Stimulated activated CD8-positive, alpha-beta memory T cell treated with anti-CD3 and anti-CD28 coated beads, Interleukin-15, amount 100 ng/mL, for 4 hours (primary cell): ENCODE measurements around the gene HMCN1.

Experiments used
- DNase-seq, 2 donors: peaks; one replicate each; pipeline ENCODE4 v3.0.0-alpha.2; 2020; ENCODE audit warnings: low read depth in 2 of 2

The HMCN1 gene

DNA sequence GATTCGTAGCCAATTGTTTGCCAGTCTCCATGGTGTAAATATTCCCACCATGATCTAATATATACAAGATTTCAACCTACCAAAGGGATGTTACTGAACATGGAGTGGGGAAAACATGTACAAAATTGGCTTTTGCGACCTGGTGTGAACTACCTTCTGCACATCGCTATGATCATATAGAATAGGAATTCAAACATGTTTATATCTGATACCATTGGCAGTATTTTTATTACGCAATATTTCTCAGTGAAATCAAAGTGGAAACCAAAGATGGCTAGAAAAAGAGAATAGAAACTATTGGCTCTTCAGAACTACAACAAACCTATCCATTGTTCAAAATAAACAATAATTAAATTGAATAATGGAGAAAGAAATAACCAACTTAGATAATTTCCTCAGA is 355.7 kb downstream of the HMCN1 start:
- no peak for DNase-seq

DNA sequence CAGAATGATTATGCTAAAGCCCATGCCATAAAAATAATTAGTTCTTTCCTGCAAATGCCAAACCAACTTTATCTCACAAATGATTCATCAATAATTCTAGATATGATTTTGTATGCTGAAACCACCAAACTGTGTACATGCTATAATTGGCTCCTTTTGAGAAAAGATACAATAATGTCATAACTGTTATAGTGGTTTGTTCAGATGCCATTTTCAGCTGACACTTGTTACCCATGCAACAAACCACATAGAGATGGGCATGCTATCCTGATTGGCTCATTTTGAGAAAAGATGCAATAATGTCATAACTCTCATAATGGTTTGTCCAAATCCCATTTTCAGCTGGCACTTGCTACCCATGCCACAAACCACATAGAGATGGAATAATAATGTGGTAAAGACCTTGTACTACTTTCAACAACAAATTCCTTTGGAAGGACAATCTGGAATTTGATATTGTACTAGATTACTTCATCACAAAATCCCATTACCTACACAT is 357.1 kb downstream of the HMCN1 start:
- DNase-seq = no peak

DNA sequence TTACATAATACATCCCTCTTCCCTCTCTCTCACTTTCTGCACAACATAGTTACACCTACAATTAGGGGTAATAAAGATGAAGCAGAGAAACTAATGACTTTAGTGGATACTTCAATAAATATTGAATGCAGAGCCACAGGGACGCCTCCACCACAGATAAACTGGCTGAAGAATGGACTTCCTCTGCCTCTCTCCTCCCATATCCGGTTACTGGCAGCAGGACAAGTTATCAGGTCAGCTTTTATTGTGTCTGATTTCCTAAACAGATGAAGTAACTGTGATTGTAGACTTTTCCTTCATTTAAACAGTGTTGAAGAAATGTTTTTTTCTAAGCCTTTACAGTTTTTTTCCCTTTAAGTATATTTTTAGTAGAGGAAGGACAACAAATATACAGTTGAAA is 359.2 kb downstream of the HMCN1 start:
- DNase-seq = no peak

DNA sequence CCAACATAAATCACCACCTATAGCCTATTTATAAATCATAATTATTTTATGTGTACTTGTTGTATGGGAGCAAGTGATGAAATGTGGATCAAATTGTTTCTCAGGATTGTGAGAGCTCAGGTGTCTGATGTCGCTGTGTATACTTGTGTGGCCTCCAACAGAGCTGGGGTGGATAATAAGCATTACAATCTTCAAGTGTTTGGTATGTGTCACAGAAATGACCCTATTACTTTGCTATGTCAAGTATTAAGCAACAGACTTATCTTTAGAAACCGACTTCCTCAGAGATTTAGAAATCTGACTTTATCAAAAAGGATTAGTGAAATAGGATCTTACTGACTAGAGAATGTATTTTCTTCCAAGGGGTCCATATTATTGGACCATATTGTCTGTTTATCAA is 360.0 kb downstream of the HMCN1 start:
- no peak for DNase-seq

DNA sequence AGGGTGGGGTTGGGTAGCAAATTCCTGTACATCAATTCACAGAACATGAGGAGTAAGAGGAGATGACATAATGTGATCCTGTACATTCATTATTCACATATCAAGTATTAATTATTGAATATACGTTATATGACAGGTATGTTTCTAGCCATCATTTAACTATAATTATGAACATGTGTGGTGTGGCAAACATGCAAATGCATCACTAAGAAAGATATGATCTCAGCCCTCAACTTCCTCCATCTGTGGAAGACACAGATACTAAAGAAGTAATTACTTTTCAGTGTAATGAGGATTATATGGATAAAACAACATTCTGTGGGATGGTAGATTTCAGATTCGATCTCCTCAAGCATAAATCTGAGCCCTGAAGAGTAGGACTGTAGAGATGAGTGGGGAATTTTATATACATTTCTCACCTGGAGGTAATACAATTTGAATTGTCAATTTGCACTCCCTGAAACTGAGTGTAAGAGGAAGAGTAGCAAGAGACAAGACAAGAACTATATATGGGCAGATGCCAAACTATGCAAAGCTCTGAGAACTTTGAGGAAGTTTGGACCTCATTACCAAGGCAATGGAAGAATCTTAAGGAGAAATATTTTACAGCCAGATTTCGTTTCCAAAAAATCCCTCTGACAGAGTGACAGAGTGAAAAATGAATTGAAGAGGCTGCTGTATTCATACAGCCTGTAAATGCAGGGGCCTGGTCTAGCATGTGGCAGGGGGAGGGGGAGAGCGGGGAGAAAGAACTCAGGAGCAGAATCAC is 365.3 kb downstream of the HMCN1 start:
- no peak for DNase-seq

DNA sequence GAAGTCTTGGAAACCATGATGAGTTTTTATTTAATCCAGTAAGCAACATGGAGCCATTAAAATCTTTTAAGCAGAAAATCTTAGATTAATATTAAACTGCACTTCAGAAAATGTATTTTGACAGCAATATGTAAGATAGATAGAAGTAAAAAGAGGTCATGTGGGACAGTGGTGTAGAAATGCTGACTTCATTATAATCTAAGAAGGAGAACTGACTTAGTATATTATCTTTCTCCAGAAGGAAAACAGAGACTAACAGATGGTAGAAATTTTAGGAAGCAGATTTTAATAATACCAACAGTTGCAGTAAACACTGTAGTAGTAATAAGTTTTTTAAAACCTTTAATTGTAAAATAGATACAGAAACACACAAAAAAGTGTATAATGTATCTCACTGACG is 367.9 kb downstream of the HMCN1 start:
- DNase-seq = no peak

DNA sequence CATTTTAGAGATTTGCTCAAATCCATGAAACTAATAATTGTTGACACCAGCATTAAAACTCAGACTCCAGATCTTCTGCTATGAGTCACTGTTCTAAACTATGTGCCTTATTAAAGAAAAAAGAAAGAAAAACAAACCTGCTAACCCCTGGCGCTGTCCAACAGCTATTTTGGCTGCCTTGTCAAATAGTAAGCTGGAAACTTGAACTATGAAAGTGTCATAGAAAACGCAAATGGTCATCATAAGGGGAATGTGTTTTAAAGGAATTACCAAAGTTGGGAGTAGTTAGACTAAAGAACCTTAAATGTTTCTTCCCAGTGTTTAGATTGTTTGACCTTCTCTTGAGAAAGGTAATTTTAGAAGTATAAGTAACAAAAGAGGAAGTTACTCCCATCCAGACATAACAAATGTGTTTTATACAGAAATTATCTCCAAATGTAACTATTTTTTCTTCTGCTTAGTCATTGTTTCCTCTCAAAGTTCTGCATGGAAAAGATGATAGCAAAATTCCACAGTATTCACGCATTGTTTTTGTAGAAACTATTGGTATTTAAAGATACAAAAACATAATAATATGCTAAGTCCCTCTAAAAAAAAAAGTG is 368.5 kb downstream of the HMCN1 start:
- DNase-seq = no peak

DNA sequence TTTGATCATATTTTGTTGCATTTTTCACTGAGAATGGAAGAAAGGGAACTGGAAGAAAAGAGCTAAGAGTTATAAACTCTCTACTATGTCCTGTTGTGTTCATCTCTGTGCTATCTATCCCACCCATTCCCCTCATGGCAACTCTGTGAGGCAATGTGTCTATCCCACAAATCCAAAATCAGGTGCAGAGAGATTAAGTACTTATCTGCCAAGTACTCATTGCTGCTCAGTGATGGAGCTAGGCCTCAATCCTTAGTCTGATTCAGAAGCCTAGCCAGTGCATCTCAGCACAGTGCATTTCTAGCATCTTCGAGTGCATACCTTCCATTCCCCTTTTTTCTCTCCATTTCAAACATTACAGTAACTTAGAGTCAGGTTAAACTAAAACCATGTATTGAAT is 370.3 kb downstream of the HMCN1 start:
- DNase-seq = no peak

DNA sequence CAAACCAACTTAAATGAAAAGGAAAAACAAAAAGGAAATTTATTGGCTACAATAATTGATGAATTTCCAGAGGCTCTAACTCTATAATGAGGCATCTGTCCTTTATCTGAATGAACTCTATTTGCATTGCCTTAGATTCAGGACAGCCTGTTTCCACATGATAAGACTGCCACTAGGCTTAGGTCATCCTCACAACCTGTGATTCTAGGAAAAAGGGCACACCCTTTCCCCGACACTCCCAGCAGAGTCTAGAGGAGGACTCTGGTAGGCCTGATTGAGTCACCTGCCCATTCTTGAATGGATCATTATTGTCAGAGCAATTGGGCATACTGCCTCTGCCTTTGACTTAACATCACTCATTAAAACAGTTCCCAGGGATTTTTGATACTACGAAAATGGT is 378.1 kb downstream of the HMCN1 start:
- DNase-seq = no peak

DNA sequence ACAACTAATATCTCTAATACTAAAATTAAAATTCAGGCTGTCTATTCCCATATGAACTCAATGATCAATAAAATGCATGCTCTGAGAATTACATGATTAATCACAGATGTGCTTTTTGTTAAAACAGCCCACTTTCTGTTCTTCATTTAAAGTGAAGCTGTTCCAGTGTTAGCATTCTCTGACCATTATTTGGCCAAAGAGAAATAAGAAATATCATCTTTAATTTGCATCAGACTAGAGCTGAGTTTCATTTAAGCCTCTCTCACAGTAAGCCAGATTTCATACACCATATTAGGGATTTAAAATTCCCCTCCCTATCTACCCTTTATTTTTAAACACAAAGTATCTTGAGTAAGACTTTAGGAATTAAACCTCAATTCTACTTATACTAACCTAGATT is 379.3 kb downstream of the HMCN1 start:
- no peak for DNase-seq

DNA sequence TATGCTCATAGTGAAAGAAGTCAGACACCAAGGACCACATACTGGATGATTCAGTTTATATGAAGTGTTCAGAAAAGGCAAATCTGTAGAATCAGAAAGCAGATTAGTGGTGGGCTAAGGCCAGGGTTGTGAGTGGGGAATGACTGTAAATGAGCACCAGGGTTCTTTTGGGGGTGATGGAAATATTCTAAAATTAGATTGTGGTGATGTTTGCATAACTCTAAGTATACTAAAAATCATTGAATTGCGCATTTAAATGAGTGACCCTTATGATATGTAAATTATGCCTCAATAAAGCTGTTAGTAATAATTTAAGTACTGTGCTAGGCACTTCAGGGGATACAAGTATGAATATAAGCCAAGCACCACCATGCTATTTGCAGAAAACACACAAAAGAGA is 384.5 kb downstream of the HMCN1 start:
- DNase-seq = no peak

DNA sequence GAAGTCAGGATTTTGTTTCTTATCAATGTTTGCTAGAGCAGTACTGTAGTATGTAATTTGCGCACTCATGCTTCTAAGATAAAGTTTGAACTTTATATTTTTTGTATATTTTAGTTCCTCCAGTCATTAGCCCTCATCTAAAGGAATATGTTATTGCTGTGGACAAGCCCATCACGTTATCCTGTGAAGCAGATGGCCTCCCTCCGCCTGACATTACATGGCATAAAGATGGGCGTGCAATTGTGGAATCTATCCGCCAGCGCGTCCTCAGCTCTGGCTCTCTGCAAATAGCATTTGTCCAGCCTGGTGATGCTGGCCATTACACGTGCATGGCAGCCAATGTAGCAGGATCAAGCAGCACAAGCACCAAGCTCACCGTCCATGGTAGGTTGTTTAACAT is 388.6 kb downstream of the HMCN1 start:
- DNase-seq = no peak

DNA sequence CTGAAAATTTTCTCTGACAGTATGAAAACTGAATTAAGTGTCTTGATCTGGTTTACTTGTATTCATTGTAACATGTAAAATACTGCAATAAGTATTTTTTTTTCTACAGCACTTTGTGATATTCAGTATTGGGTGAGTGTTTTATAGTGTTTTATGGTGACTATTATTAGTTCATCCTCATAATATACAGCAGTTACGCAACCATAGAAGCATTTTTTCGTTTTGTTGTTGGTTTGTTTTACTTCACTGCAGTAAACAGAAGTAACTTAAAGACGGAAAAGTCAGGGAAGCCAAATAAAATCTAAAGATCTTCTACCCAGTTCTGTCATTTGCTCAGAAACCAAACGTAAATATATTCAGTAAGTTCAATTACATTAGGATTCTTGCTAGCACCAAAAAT is 390.8 kb downstream of the HMCN1 start:
- DNase-seq = no peak

DNA sequence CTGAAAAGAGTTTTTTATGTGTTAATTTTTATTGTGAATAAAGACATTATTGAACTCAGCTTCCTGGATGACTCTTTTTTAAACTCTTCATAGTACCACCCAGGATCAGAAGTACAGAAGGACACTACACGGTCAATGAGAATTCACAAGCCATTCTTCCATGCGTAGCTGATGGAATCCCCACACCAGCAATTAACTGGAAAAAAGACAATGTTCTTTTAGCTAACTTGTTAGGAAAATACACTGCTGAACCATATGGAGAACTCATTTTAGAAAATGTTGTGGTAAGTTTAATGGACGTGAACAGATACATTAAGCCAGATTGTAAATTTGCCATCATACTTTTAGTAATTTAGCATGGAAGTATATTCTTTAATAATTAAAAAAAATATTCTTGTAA is 391.3 kb downstream of the HMCN1 start:
- no peak for DNase-seq

DNA sequence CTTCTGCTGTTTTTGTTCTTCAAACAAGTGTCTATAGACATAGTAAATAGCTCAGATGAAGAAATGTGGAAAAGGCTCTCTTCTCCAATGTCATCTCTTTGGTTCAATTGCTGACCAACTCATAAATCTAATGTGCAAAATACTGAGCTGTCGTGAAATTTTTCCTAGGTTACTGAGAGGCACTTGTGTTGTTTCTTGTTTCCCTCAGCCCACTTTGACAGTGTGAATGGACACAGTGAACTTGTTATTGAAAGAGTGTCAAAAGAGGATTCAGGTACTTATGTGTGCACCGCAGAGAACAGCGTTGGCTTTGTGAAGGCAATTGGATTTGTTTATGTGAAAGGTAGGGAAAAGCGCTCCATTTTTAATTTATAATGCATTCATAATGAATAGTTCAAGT is 395.6 kb downstream of the HMCN1 start:
- no peak for DNase-seq

DNA sequence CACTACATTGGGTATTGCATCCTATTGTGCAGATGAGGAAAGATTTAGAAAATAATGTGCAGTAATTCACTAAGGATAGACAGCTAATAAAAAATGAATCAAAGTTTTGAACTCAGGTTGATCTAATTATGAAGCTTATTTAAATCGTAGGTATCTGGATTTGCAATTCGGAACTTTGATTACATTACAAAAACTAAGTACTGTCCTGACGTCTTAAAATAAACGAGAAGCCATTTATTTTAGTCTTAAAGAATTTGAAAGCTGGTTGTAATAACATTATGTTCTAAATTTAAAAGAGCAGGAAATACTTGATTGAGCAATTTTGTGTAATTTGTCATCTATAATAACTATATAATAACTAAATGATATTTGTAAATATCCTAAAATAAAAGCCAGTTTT is 404.9 kb downstream of the HMCN1 start:
- no peak for DNase-seq

DNA sequence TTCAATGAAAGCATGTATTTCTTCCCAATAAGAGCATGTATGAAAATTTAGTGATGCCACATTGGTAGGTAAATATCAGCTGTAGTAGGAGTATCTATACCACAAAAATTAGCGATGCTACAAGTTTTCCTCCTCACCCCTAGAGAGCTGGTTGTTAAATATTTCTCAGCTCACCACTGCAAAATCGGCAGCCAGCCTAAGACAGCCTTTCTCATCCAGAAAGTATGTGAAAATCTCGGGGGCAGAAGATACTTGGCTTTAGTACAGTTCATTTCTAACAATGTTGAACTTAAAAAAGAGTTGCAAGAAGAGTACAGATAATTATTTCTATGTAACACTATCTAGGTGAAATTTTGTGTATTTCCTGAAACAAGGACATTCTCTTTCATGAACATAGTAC is 405.5 kb downstream of the HMCN1 start:
- no peak for DNase-seq

DNA sequence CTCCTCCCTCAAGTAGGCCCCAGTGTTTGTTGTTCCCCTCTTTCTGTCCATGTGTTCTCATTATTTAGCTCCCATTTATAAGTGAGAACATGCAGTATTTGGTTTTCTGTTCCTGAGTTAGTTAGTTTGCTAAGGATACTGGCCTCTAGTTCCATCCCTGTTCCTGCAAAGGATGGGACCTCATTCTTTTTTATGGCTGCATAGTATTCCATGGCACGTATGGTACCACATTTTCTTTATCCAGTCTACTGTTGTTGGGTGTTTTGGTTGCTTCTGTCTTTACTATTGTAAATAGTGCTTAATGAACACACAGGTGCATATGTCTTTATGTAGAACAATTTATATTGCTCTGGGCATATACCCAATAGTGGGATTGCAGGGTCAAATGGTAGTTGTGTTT is 408.0 kb downstream of the HMCN1 start:
- no peak for DNase-seq

DNA sequence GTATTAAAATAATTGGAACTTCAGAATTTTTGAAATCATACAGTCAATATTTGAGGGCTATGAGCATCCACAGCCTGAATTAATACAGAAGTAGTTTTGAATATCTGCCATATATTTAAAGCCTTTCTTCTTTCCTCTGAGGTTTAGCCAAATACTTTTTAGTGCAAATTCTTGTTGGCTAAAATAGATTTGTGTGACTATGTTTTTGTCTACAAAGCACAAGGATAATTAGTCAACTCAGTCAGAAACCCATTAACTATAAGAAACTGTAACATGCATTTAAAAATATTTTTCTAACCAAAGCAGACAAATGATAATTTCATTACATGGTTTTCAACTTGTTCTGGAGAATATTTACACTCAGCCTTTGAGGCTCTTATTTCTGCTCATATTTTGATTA is 408.7 kb downstream of the HMCN1 start:
- DNase-seq = no peak

DNA sequence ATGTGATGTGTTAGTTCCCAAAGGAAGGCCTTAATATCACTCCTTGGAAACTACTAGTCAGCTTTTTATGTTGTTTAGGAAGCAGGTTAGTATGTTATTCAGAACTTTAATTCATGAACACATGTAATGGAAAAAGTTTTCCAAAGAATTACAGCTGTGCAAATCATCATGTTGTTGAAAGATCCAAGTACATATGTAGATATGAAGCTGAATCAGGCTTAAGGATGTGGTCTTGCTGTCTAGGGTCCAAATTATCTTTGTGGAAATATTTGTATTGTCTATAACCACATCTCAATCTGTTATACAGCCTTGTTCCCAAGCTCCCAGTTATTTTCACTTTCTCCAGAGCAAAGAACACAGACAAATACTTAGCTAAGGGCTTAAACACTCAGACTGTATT is 409.3 kb downstream of the HMCN1 start:
- DNase-seq = no peak

DNA sequence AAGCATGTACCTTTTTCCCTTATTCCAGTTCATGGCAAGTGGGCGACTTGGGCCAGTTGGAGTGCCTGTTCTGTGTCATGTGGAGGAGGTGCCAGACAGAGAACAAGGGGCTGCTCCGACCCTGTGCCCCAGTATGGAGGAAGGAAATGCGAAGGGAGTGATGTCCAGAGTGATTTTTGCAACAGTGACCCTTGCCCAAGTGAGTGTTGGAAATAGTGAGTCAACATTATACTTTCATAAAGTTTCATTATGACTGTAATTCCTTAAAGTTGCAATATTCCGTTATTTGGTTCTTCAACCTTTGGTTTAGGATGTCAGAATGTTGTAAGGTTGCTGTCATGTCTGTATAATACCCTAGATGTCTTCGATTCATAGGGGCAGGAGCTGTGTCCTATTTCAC is 410.3 kb downstream of the HMCN1 start:
- no peak for DNase-seq

DNA sequence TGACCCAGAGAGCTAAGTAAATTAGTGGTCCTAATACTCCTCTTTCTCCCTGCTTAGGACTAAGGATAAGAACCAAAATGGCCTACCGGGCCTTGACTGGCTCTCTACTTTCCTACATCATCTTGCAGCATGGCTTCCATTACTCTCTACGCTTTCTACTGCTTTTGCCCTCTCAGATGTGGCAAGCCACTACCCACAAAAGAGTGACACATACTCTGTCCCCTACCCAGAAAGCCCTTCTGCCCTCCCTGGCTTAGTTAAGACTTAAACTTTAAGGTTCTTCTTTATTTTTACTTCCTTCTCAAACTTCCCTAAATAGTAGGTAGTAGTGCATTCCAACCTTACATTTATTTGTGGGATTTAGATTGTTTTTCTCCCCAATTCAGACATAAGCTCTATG is 412.8 kb downstream of the HMCN1 start:
- DNase-seq = no peak

DNA sequence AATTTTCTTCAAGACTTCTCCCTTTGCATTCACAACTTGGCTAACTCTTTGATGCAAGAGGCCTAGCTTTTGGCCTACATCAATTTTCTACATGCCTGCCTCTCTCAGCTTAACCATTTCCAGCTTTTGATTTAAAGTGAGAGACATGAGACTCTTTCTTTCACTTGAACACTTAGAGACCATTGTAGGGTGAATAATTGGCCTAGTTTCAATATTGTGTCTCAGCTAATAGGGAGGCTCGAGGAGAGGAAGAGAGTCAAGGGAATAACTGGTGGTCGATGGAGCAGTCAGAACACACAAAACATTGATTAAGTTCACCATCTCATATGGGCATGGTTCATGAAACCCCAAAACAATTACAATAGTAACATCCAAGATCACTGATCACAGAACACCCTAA is 415.4 kb downstream of the HMCN1 start:
- no peak for DNase-seq

DNA sequence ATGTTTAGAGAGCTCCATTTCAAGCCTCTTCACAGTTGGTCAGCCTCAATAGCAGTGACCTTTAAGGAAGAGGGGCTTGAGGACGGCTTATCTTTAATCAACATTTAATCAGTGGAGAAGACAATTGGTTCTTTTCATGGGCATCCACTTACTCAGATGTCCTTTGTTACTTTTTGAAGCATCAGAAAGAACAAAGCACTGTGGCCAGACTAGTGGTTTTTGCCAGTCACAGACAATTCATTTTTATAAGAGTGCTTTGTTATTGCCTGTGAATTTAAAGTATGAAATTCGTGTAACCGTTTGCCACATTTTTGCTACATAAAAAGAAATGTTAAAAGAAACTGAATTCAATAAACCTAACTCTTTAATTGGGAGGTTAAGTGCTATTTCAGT is 418.0 kb downstream of the HMCN1 start:
- DNase-seq = no peak
